H1 (cell line): ENCODE measurements around the gene GALNT2. TPM values are rescaled to one million over a fixed set of nuclear protein-coding genes. Genes with fewer than 3 reads are reported as not detected.

ENCODE experiments used
- CTCF ChIA-PET: fragments of 300-600 bp; sonication (Branson Sonifier 250); formaldehyde crosslinking; loops from one replicate; lab custom pipeline; 2021; ENCODE audit not compliant: partially characterized antibody; lab: Charles Lee
- POLR2A ChIA-PET: fragments of 300-600 bp; sonication (Branson Sonifier 250); formaldehyde crosslinking; loops from one replicate; lab custom pipeline; 2021; ENCODE audit warnings: inconsistent platforms; ENCODE audit not compliant: partially characterized antibody; lab: Charles Lee
- DNase-seq, 2 experiments: peaks; one replicate each; pipeline versions ENCODE4 v3.0.0 to v3.0.0-alpha.2; 2010 to 2022; ENCODE audit warnings: low spot score in 2 of 2, low read depth in 1 of 2, mixed read lengths in 1 of 2
- FAIRE-seq: peaks from 2 replicates; lab custom pipeline; 2011; peaks lifted over from hg19 to GRCh38; lab: Jason Lieb, UNC
- H2AFZ ChIP-seq: 2 replicates; pipeline ENCODE4 v1.8.1; 2012; ENCODE audit warnings: low read length, inconsistent platforms
- H2AK5ac ChIP-seq: 2 replicates; pipeline ENCODE4 v1.6.1; 2013; ENCODE audit warnings: low read depth, low read length
- H2BK120ac ChIP-seq: replicated peaks from 2 replicates; pipeline ENCODE3; 2013; ENCODE audit warnings: low read depth, low read length, inconsistent platforms
- H2BK12ac ChIP-seq: 2 replicates; pipeline ENCODE4 v1.6.1; 2013; ENCODE audit warnings: low read depth, low read length
- H2BK15ac ChIP-seq: 2 replicates; pipeline ENCODE4 v1.6.1; 2013; ENCODE audit warnings: low read length
- H2BK20ac ChIP-seq: 2 replicates; pipeline ENCODE4 v1.6.1; 2013; ENCODE audit warnings: low read length
- H2BK5ac ChIP-seq: 2 replicates; pipeline ENCODE4 v1.6.1; 2013; ENCODE audit warnings: low read depth, low read length
- H3K14ac ChIP-seq: 2 replicates; pipeline ENCODE4 v1.6.1; 2013; ENCODE audit warnings: inconsistent platforms; ENCODE audit not compliant: insufficient read length
- H3K18ac ChIP-seq: 2 replicates; pipeline ENCODE4 v1.6.1; 2013; ENCODE audit warnings: low read length; ENCODE audit errors: extremely low read depth
- H3K23ac ChIP-seq: 2 replicates; pipeline ENCODE4 v1.6.1; 2013; ENCODE audit warnings: inconsistent platforms; ENCODE audit not compliant: insufficient read length
- H3K23me2 ChIP-seq: 2 replicates; pipeline ENCODE4 v1.6.1; 2013; ENCODE audit warnings: low read depth, low read length
- H3K27ac ChIP-seq: 2 replicates; pipeline ENCODE4 v1.6.1; 2011; ENCODE audit warnings: low read depth, low read length, inconsistent platforms
- H3K27me3 ChIP-seq, 4 experiments: replicated peaks in 1 of 4; 1 replicate in 1 of 4; 2 replicates in 3 of 4; pipeline versions ENCODE4 v1.6.1 to v1.8.1; 2011 to 2013; ENCODE audit warnings: low read length in 3 of 4, mild to moderate bottlenecking in 3 of 4, inconsistent platforms in 2 of 4, mixed read lengths in 2 of 4, moderate library complexity in 1 of 4; ENCODE audit not compliant: control insufficient read depth in 3 of 4, insufficient read depth in 3 of 4; ENCODE audit errors: extremely low read depth in 1 of 4
- H3K36me3 ChIP-seq, 4 experiments: 2 replicates each; pipeline versions ENCODE4 v1.6.1 to v1.8.1; 2011 to 2013; ENCODE audit warnings: mild to moderate bottlenecking in 4 of 4, low read length in 3 of 4, moderate library complexity in 2 of 4, control low read depth in 1 of 4, inconsistent platforms in 1 of 4; ENCODE audit not compliant: insufficient read depth in 4 of 4, control insufficient read depth in 2 of 4
- H3K4ac ChIP-seq: replicated peaks from 2 replicates; pipeline ENCODE3; 2013; ENCODE audit warnings: low read length, low read depth, mixed read lengths, inconsistent platforms; ENCODE audit not compliant: insufficient read length
- H3K4me1 ChIP-seq, 4 experiments: replicated peaks in 1 of 4; 1 replicate in 1 of 4; 2 replicates in 3 of 4; pipeline versions ENCODE4 v1.6.1 to v1.8.1; 2011 to 2013; ENCODE audit warnings: low read length in 3 of 4, inconsistent platforms in 2 of 4, mixed read lengths in 1 of 4; ENCODE audit not compliant: insufficient read depth in 4 of 4, control insufficient read depth in 3 of 4
- H3K4me2 ChIP-seq, 2 experiments: 2 replicates each; pipeline versions ENCODE4 v1.6.1 to v1.8.1; 2011 to 2013; ENCODE audit warnings: low read depth in 2 of 2, low read length in 2 of 2, control low read depth in 1 of 2, inconsistent platforms in 1 of 2, mild to moderate bottlenecking in 1 of 2; ENCODE audit not compliant: insufficient read depth in 1 of 2
- H3K4me3 ChIP-seq, 4 experiments: fragments of 200-600, 300-600 bp in 1 of 4; sonication (generic), shearing (Covaris generic), sonication (Bioruptor Twin) in 1 of 4; 2 replicates each; pipeline versions ENCODE4 v1.5.1 to v1.8.1; 2011 to 2016; ENCODE audit warnings: low read length in 4 of 4, low read depth in 3 of 4, control low read depth in 2 of 4, inconsistent platforms in 2 of 4, mild to moderate bottlenecking in 2 of 4, mixed read lengths in 1 of 4, moderate library complexity in 1 of 4; ENCODE audit not compliant: insufficient read depth in 2 of 4; ENCODE audit errors: extremely low read depth in 1 of 4
- H3K56ac ChIP-seq: replicated peaks from 2 replicates; pipeline ENCODE3; 2013; ENCODE audit warnings: low read depth, mild to moderate bottlenecking, mixed read lengths, low read length, inconsistent platforms; ENCODE audit not compliant: insufficient read length
- H3K79me1 ChIP-seq: 2 replicates; pipeline ENCODE4 v1.6.1; 2013; ENCODE audit warnings: low read depth, low read length, control low read depth
- H3K79me2 ChIP-seq, 2 experiments: 2 replicates each; pipeline versions ENCODE4 v1.6.1 to v1.8.1; 2012 to 2013; ENCODE audit warnings: low read length in 2 of 2, mild to moderate bottlenecking in 2 of 2, inconsistent platforms in 1 of 2; ENCODE audit not compliant: insufficient read depth in 2 of 2, control insufficient read depth in 1 of 2
- H3K9ac ChIP-seq, 4 experiments: replicated peaks in 1 of 4; 1 replicate in 1 of 4; 2 replicates in 3 of 4; pipeline versions ENCODE4 v1.6.1 to v1.8.1; 2011 to 2013; ENCODE audit warnings: low read depth in 3 of 4, low read length in 3 of 4, control low read depth in 2 of 4, mild to moderate bottlenecking in 2 of 4, moderate library complexity in 2 of 4, inconsistent platforms in 1 of 4; ENCODE audit errors: extremely low read depth in 1 of 4
- H3K9me3 ChIP-seq, 2 experiments: 2 replicates each; pipeline versions ENCODE4 v1.6.1 to v1.8.1; 2012 to 2013; ENCODE audit warnings: mild to moderate bottlenecking in 2 of 2, moderate library complexity in 2 of 2, control low read depth in 1 of 2, inconsistent platforms in 1 of 2, low read depth in 1 of 2, low read length in 1 of 2, mixed read lengths in 1 of 2; ENCODE audit not compliant: insufficient read depth in 2 of 2
- H4K20me1 ChIP-seq, 2 experiments: replicated peaks in 1 of 2; 2 replicates each; pipeline versions ENCODE3 to v1.8.1; 2011 to 2013; ENCODE audit warnings: inconsistent platforms in 2 of 2, low read length in 2 of 2, mild to moderate bottlenecking in 1 of 2; ENCODE audit not compliant: insufficient read depth in 2 of 2, control insufficient read depth in 1 of 2
- H4K5ac ChIP-seq: 2 replicates; pipeline ENCODE4 v1.6.1; 2013; ENCODE audit warnings: low read length, low read depth, mixed read lengths, inconsistent platforms; ENCODE audit not compliant: insufficient read length
- H4K8ac ChIP-seq: 2 replicates; pipeline ENCODE4 v1.8.0; 2013; ENCODE audit warnings: mild to moderate bottlenecking, moderate library complexity, low read length, inconsistent platforms; ENCODE audit not compliant: insufficient read depth; ENCODE audit errors: extremely low read depth
- H4K91ac ChIP-seq: replicated peaks from 2 replicates; pipeline ENCODE3; 2013; ENCODE audit warnings: low read length, mixed read lengths, inconsistent platforms; ENCODE audit not compliant: insufficient read length
- CREB1 ChIP-seq: IDR thresholded peaks from 2 replicates; pipeline ENCODE4 v1.6.1; 2012; ENCODE audit warnings: inconsistent platforms
- HDAC2 ChIP-seq, 2 experiments: fragments of 300-600 bp in 1 of 2; sonication (generic) in 1 of 2; IDR thresholded peaks; 2 replicates each; pipeline ENCODE4 v1.6.1; 2011 to 2012; ENCODE audit warnings: low read depth in 2 of 2, low read length in 2 of 2, mild to moderate bottlenecking in 2 of 2, moderate library complexity in 2 of 2, borderline replicate concordance in 1 of 2, inconsistent platforms in 1 of 2
- POLR2AphosphoS5 ChIP-seq: IDR thresholded peaks from 2 replicates; pipeline ENCODE4 v1.6.1; 2011; ENCODE audit warnings: low read depth, low read length
- RNF2 ChIP-seq: fragments of 200-900, 300-1000 bp; sonication (generic); IDR thresholded peaks from 2 replicates; pipeline ENCODE4 v1.7.1; 2016; ENCODE audit warnings: borderline replicate concordance, low read depth, mild to moderate bottlenecking, antibody characterized with exemption, low read length; ENCODE audit not compliant: poor library complexity, severe bottlenecking; ENCODE audit errors: missing control alignments
- TBP ChIP-seq: IDR thresholded peaks from 2 replicates; pipeline ENCODE4 v1.6.1; 2011; ENCODE audit warnings: low read depth, low read length, improper control_type of control experiment
- TCF12 ChIP-seq: IDR thresholded peaks from 2 replicates; pipeline ENCODE4 v1.6.1; 2011; ENCODE audit warnings: low read depth, mild to moderate bottlenecking, low read length
- WGBS, 2 experiments: shearing (Covaris generic) in 1 of 2; methylation state at CpG; one replicate each; pipeline versions ENCODE4 v1.1.6 to v1.1.7; 2013 to 2015; ENCODE audit warnings: low lambda C conversion rate in 2 of 2, mixed read lengths in 2 of 2, inconsistent platforms in 1 of 2, low coverage in 1 of 2, missing lambda C conversion rate in 1 of 2; ENCODE audit not compliant: insufficient replicate concordance in 2 of 2, insufficient coverage in 1 of 2, insufficient read length in 1 of 2; ENCODE audit errors: extremely low coverage in 1 of 2, missing lambda C conversion rate in 1 of 2; 5-methylcytosine and 5-hydroxymethylcytosine counted together
- polyA plus RNA-seq, 7 experiments: library from polyadenylated mRNA; depleted of rRNA in 3 of 7; stranded (reverse) in 5 of 7; unstranded in 2 of 7; fragments of >200 nt in 5 of 7; fragments of 200-250 nt in 2 of 7; gene quantifications; 1 replicate in 5 of 7; 2 replicates in 1 of 7; 4 replicates in 1 of 7; pipeline versions ENCODE4 v1.2.1 to v1.2.3, GENCODE V29; 2011 to 2013; ENCODE audit warnings: missing spikeins in 2 of 7, mixed read lengths in 2 of 7
- total RNA-seq: library from RNA; stranded (reverse); fragmentation: NEBNext Ultra II Directional; extraction: Animal tissue kit (Norgen Biotek cat#: 25700); gene quantifications from 2 replicates; pipeline ENCODE4 v1.2.1, GENCODE V29; 2021

The GALNT2 gene
- total and polyA plus RNA-seq, 2 of the 8 experiments (the other 6 are each of a cell fraction or from before 2014, with no cell fraction given), result 34.5 to 75.3 TPM

DNA sequence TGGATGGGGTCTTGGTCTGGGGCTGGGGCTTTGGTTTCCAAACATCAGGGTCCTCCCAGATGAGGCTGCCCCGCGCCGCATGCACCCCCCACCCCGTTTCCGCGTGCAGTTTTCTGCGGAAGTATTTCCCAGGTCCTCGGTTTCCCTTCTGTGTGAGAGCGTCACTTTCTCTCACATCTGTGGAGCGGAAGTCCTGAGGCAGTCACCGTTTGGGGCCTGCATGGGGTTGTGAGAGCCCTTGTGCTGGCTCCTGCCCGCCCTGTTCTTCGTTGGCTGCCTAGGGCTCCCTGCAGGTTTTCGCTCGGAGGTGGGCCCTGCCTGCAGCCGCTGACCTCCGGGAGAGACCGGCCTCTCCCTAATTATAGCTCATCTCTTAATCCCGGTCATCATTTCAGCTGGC, 88.0 kb downstream of the GALNT2 start:
- Histone ChIP-seq H2BK20ac (no peak overlapping the region), H2AK5ac (no peak overlapping the region), H2BK15ac (no peak overlapping the region), H3K79me2 (peaks cover 3 to 75% of the 10 kb centered on the region in 2 experiments; a peak in 2 of 4 replicates), H4K91ac (no peak overlapping the region), H3K56ac (no peak overlapping the region), H3K4ac (no peak overlapping the region), H3K36me3 (no peaks in the 10 kb centered on the region), H3K9me3 (no peaks in the 10 kb centered on the region), H3K14ac (no peak overlapping the region), H3K9ac (no peak overlapping the region), H4K8ac (no peak overlapping the region), H3K27ac (no peak overlapping the region), H2BK120ac (no peak overlapping the region), H4K20me1 (peaks cover 0 to 5% of the 10 kb centered on the region in 2 experiments), H3K23ac (no peak overlapping the region), H3K4me2 (no peak overlapping the region), H3K27me3 (no peaks in the 10 kb centered on the region), H3K18ac (no peak overlapping the region), H2BK5ac (no peak overlapping the region), H4K5ac (no peak overlapping the region), H3K4me1 (peaks cover 0 to 3% (median 1%) of the 10 kb centered on the region in 4 experiments; a peak in 1 of 7 replicates), H2AFZ (no peak overlapping the region), H3K4me3 (no peak overlapping the region), H3K23me2 (no peaks in the 10 kb centered on the region; the same call in 1 of the 2 replicates), H3K79me1 (peaks cover 9% of the 10 kb centered on the region; the same call in 1 of the 2 replicates), H2BK12ac (no peak overlapping the region)
- no peak for DNase-seq
- TF ChIP-seq TCF12, result no peak
- TF ChIP-seq HDAC2 (IDR thresholded peaks at IDR 0.05; ENCODE audit: borderline replicate concordance in 1 of 2, low read depth in 2 of 2, low read length in 2 of 2), result no peak
- no peak for TF ChIP-seq POLR2AphosphoS5
- TF ChIP-seq CREB1, result no peak
- TF ChIP-seq RNF2, result no peak
- TF ChIP-seq TBP, result no peak
- CTCF ChIA-PET, result interaction anchor here (1.1 to 2.8 kb wide), 2 partner anchors 12 to 81 kb away, joined by 3 to 19 read pairs; no protein-coding TSS in a partner anchor
- FAIRE-seq, result no peak
- POLR2A ChIA-PET, result no interaction called here
- WGBS, 2 experiments, result 92% methylated on average over 19 of the region's 19 CpGs; no CpG with 5 or more reads in 1 of the 2 experiments
